GM12801 (cell line): Measurements from ENCODE around the gene SGMS1.

Experiments used
- CTCF ChIP-seq: IDR thresholded peaks from one replicate; pipeline ENCODE4 v1.5.1; 2011; ENCODE audit warnings: control low read depth; ENCODE audit not compliant: insufficient read length; ENCODE audit errors: extremely low read depth

SGMS1 gene

GRCh38 chr10:50614444-50615137 lies 9.2 kb downstream of the SGMS1 start:
- no peak for TF ChIP-seq CTCF

DNA sequence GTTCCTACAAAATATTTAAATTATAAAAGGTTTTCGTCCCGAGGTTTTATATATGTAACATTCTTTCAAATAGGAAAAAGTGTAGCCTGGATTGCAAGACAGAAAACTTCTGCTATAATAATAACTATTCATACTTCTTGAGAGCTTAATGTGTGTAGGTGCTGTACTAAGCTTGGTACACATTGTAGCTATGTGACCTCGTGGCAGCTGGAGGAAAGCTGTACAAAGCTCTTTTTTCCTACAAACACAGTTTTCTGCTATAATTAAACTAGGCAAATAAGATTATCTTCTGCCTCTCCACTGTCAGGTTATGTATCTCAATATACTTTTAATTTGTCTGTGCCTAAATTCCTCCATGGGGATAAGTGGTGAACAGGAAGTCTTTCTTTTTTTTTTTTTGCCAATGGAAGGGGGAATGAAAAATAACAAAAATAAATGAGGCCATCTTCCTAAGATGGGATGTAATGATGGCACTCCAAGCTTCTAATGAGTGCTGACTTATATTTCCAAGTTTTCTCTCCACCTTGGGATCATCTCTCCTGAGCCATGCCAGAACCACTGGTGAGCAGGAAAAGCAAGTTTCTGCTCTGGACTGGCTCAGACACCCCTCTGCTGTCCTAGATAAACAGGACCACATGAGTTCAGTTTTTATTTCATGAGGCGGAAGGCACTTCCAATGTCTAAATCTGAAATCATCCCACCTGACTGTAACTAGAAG lies 9.9 kb downstream of the SGMS1 start:
- no peak for TF ChIP-seq CTCF

GRCh38 chr10:50613150-50613549 lies 10.6 kb downstream of the SGMS1 start:
- no peak for TF ChIP-seq CTCF

GRCh38 chr10:50610368-50610767 lies 13.4 kb downstream of the SGMS1 start:
- no peak for TF ChIP-seq CTCF

GRCh38 chr10:50607356-50607925 lies 16.3 kb downstream of the SGMS1 start:
- no peak for TF ChIP-seq CTCF

DNA sequence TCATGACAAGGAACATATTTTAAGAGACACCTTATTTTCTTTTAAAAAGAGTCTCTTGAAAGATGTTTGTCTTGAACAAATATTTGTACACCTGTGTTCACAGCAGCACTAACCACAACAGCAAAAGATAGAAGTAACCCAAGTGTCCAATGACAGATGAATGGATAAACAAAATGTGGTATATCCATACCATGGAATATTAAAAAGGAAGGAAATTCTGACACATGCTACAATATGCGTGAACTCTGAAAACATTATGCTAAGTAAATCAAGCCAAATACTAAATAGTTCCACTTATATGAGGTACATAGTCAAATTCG lies 17.8 kb downstream of the SGMS1 start:
- TF ChIP-seq CTCF, result no peak

- TF ChIP-seq CTCF, result no peak
Measured at GRCh38 chr10:50605269-50605950, 18.3 kb downstream of the SGMS1 start.
